ENCODE data around the gene CPAMD8.

GRCh38 chr19:17063428-17063827 lies 36.8 kb upstream of the CPAMD8 start:
- TF ChIP-seq, protein P1, sequence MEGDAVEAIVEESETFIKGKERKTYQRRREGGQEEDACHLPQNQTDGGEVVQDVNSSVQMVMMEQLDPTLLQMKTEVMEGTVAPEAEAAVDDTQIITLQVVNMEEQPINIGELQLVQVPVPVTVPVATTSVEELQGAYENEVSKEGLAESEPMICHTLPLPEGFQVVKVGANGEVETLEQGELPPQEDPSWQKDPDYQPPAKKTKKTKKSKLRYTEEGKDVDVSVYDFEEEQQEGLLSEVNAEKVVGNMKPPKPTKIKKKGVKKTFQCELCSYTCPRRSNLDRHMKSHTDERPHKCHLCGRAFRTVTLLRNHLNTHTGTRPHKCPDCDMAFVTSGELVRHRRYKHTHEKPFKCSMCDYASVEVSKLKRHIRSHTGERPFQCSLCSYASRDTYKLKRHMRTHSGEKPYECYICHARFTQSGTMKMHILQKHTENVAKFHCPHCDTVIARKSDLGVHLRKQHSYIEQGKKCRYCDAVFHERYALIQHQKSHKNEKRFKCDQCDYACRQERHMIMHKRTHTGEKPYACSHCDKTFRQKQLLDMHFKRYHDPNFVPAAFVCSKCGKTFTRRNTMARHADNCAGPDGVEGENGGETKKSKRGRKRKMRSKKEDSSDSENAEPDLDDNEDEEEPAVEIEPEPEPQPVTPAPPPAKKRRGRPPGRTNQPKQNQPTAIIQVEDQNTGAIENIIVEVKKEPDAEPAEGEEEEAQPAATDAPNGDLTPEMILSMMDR (IDR thresholded peaks at IDR 0.05), result no peak
- no peak for TF ChIP-seq POLR2A (IDR thresholded peaks at IDR 0.05)
